ENCODE measurements around the gene DNALI1.

DNALI1 gene

GRCh38 chr1:37614105-37614504 lies 57.4 kb downstream of the DNALI1 start:
- no peak for TF ChIP-seq CTCF (IDR thresholded peaks at IDR 0.05)
- Histone ChIP-seq H3K27ac (no peak overlapping the region), H3K9ac (no peak overlapping the region), H2AFZ (no peak overlapping the region), H3K36me3 (ENCODE audit: control insufficient read depth, insufficient read depth, low read length) (no peaks in the 10 kb centered on the region), H3K79me2 (no peaks in the 10 kb centered on the region), H3K27me3 (ENCODE audit: control insufficient read depth, insufficient read depth, low read length) (no peaks in the 10 kb centered on the region), H3K4me2 (ENCODE audit: low read length) (no peak overlapping the region), H3K9me3 (ENCODE audit: control insufficient read depth, low read length) (no peaks in the 10 kb centered on the region), H3K4me1 (no peaks in the 10 kb centered on the region), H3K4me3 (ENCODE audit: low read depth, low read length) (no peak overlapping the region)

GRCh38 chr1:37616330-37616729 lies 59.6 kb downstream of the DNALI1 start:
- Histone ChIP-seq H3K4me1 (no peaks in the 10 kb centered on the region), H3K36me3 (ENCODE audit: control insufficient read depth, insufficient read depth, low read length) (no peaks in the 10 kb centered on the region), H3K4me2 (ENCODE audit: low read length) (no peak overlapping the region), H3K27me3 (ENCODE audit: control insufficient read depth, insufficient read depth, low read length) (no peaks in the 10 kb centered on the region), H3K9me3 (ENCODE audit: control insufficient read depth, low read length) (no peaks in the 10 kb centered on the region), H3K9ac (no peak overlapping the region), H3K27ac (no peak overlapping the region), H3K4me3 (ENCODE audit: low read depth, low read length) (no peak overlapping the region), H2AFZ (no peak overlapping the region), H3K79me2 (no peaks in the 10 kb centered on the region)
- TF ChIP-seq CTCF (IDR thresholded peaks at IDR 0.05): no peak

Measured in parathyroid adenoma (tissue), 2 donors.